Epithelial cell of esophagus (primary cell): Measurements from ENCODE around the gene TAF5.
A peak's percentile ranks its signal among the peaks of the same experiment; 100 is the strongest.
"Not testable (repeated sequence)": the region's sequence is repeated elsewhere in the genome, so short reads cannot be mapped to it uniquely, and the experiment has no call there.

Experiments used
- DNase-seq: peaks from one replicate; pipeline ENCODE4 v3.0.0; 2010; ENCODE audit warnings: low read depth
- H3K4me3 ChIP-seq: 2 replicates; pipeline ENCODE4 v1.5.1; 2011; ENCODE audit warnings: mild to moderate bottlenecking, low read length, control low read depth
- TF ChIP-seq, protein P1 (sequence below): IDR thresholded peaks from 2 replicates; pipeline ENCODE4 v1.5.1; 2011; ENCODE audit warnings: low read depth, mild to moderate bottlenecking, low read length, control low read depth, inconsistent platforms; ENCODE audit not compliant: insufficient read depth; ENCODE audit errors: missing control alignments

TAF5 gene

DNA sequence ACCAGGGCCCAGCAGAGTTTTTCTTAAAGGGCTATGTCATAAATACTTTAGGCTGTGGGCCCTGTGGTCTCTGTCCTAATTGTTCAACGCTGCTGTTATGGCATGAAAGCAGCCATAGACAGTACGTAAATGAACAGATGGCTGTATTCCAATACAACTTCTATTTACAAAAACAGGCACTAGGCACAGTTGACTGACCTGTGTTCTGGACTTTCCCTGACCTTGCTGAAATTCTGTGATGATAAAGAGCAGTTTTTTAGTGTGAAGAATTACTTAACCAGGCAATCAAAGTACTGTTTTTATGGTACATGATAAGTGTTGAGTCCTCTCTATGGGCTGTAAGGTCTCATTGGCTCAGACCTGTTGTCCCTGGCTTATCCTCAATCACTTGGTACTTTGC, 45.8 kb downstream of the TAF5 start:
- TF ChIP-seq, protein P1, sequence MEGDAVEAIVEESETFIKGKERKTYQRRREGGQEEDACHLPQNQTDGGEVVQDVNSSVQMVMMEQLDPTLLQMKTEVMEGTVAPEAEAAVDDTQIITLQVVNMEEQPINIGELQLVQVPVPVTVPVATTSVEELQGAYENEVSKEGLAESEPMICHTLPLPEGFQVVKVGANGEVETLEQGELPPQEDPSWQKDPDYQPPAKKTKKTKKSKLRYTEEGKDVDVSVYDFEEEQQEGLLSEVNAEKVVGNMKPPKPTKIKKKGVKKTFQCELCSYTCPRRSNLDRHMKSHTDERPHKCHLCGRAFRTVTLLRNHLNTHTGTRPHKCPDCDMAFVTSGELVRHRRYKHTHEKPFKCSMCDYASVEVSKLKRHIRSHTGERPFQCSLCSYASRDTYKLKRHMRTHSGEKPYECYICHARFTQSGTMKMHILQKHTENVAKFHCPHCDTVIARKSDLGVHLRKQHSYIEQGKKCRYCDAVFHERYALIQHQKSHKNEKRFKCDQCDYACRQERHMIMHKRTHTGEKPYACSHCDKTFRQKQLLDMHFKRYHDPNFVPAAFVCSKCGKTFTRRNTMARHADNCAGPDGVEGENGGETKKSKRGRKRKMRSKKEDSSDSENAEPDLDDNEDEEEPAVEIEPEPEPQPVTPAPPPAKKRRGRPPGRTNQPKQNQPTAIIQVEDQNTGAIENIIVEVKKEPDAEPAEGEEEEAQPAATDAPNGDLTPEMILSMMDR = no peak
- DNase-seq = no peak
- H3K4me3 ChIP-seq = no peak overlapping the region

DNA sequence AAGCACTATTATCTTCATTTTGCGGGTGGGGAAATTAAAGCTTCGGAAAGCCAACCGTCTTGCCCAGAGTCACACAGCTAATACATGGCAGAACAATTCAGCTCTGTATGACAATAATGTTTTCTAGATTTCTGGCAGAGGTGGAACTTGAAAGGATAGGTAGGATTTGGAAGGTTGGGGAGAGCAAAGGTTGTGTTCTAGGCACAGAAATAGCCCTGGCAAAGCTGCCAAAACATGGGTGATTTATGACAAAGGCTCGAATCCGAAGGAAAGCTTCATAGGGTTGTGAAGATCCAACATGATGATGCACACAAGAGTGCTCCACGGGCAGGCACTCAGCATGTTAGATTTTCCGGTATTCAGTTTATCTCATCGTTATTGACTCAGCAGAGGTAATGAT, 47.8 kb downstream of the TAF5 start:
- H3K4me3 ChIP-seq = no peak overlapping the region
- TF ChIP-seq, protein P1 = no peak
- DNase-seq = no peak

DNA sequence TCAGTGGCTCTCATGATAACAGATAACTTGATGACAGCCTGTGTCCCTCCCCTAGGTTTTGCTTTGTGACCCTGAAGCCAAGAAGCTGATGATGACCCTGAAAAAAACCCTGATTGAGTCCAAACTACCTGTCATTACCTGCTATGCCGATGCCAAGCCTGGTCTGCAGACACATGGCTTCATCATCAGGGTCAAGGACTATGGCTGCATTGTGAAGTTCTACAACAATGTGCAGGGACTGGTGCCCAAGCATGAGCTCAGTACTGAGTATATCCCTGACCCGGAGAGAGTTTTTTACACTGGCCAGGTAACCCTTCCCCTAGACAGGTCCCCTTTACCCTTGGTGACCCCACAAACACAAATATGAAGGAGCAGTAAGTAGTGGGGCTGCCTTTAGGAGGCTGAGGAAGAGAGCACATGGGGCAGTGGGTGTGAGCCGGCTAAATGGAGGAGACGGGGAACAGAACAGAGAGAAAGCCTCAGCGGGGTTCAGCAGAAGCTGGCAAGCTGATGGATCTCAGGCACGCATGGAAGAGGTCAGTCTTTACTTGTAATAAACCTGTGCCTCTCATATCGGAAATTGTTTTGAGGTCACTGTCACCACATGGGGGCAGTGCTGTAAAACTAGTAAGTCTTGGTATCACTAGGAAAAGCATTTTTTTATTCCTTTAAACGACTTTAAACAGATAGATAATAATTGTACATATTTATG, 48.8 kb downstream of the TAF5 start:
- no peak overlapping the region for H3K4me3 ChIP-seq
- DNase-seq = peak; percentile 60
- TF ChIP-seq, protein P1 = peak; percentile 52

DNA sequence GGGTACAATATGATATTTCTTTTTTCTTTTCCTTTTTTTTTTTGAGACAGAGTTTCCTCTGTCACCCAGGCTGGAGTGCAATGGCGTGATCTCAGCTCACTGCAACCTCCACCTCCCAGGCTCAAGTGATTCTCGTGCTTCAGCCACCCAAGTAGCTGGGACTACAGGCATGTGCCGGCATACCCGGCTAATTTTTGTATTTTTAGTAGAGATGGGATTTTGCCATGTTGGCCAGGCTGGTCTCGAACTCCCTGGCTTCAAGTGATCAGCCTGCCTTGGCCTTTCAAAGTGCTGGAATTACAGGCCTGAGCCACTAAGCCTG, 49.3 kb downstream of the TAF5 start:
- not testable (repeated sequence) for H3K4me3 ChIP-seq

DNA sequence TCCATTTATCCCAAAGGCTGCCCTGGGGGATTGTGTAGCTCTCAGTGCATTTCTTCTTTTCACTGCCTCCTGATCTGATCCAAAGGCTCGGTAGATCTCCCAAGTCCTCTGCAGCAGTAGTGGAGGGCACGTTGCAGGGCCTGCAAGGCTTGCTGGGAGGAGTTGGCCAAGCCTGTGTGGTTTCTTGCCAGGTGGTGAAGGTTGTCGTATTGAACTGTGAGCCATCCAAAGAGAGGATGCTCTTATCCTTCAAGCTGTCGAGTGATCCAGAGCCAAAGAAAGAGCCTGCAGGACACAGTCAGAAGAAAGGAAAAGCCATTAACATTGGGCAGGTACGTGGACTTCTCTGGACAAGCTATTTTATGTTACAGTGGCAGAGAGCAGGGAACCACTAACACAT, 49.8 kb downstream of the TAF5 start:
- no peak overlapping the region for H3K4me3 ChIP-seq
- TF ChIP-seq, protein P1 = no peak
- no peak for DNase-seq

More for the DNA sequence above, 49.3 kb downstream of the TAF5 start:
- not testable (repeated sequence) for DNase-seq

DNA sequence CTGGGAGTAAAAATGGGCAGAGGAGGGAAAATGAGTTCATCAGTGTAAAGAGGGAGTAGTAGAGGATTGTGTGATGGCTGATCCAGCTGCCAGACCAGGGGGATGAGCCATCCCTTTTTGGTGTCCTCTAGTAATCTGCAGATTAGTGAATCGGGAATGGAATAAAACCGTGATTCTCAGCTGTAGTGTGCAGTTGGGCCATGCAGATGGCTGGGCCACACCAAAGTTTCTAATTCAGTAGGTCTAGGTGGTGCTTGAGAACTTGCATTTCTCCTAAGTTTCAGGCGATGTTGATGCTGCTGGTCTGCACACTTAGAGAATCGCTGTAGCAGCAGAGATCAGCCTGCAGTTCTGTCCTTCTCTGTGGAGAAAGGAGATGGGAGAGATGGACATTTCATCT, 51.3 kb downstream of the TAF5 start:
- no peak overlapping the region for H3K4me3 ChIP-seq
- DNase-seq = no peak
- TF ChIP-seq, protein P1 = no peak

DNA sequence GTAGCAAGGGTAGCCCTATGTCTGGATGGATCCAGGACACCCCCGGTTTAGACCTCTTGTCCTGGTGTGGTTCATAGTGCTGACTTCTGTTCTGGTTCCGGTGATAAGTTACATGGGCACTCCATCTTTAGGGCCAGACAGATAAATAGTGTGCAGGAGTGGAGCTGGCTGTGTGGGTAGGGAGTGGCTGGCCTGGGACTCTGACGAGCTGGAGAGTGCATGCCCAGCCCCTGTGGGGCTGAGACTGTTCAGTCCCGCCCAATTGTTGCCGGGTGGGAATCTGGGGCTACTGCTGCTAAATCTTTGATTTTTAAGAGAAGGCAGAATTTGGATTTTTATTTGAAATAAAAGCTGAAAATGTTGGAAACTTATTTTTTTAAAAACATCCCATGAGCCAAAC, 56.0 kb downstream of the TAF5 start:
- no peak overlapping the region for H3K4me3 ChIP-seq
- DNase-seq = no peak
- TF ChIP-seq, protein P1 = no peak

DNA sequence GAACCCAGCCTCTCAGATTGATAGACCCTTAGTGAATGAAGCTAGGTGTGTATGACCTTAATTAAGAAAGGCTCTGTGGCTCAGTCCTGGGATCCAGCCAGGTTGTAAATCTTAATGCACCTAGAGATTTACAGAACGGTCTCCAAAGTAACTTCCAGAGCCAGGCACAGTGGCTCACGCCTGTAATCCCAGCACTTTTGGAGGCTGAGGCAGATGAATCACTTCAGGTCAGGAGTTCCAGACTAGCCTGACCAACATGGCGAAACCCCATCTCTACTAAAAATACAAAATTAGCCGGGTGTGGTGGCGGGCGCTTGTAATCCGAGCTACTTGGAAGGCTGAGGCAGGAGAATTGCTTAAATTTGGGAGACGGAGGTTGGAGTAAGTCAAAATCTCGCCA, 60.1 kb downstream of the TAF5 start:
- H3K4me3 ChIP-seq = no peak overlapping the region
- TF ChIP-seq, protein P1 = no peak
- no peak for DNase-seq
